GM12892 (cell line): ENCODE measurements around the gene ZEB2.

Experiments
- POLR2A ChIP-seq: IDR thresholded peaks from 2 replicates; pipeline ENCODE4 v1.6.1; 2011; ENCODE audit warnings: low read depth, low read length, control low read depth
- TAF1 ChIP-seq: IDR thresholded peaks from 2 replicates; pipeline ENCODE4 v1.6.1; 2011; ENCODE audit warnings: low read depth, mild to moderate bottlenecking, control low read depth, low read length, borderline replicate concordance

- TF ChIP-seq POLR2A, result no peak
- no peak for TF ChIP-seq TAF1
These were observed 19.4 kb downstream of the ZEB2 start for GRCh38 chr2:144500563-144500962.
